H9 (cell line): ENCODE measurements around the gene ARPC4. TPM values are rescaled to one million over a fixed set of nuclear protein-coding genes. Genes with fewer than 3 reads are reported as not detected.

Experiments
- DNase-seq: peaks from one replicate; pipeline ENCODE4 v3.0.0-alpha.2; 2017
- H2AFZ ChIP-seq: one replicate; pipeline ENCODE4 v1.6.1; 2013; ENCODE audit warnings: mild to moderate bottlenecking, low read length, control low read depth, moderate library complexity
- H2AK5ac ChIP-seq: 2 replicates; pipeline ENCODE4 v1.6.1; 2013; ENCODE audit warnings: low read length, control low read depth, mixed read lengths; ENCODE audit not compliant: insufficient read length
- H2BK120ac ChIP-seq: one replicate; pipeline ENCODE4 v1.6.1; 2013; ENCODE audit warnings: low read depth, mild to moderate bottlenecking, low read length, control low read depth, inconsistent platforms; ENCODE audit not compliant: poor library complexity, severe bottlenecking
- H2BK12ac ChIP-seq: 2 replicates; pipeline ENCODE4 v1.6.1; 2013; ENCODE audit warnings: low read length, control low read depth, mixed read lengths, low read depth; ENCODE audit not compliant: insufficient read length
- H2BK15ac ChIP-seq: 2 replicates; pipeline ENCODE4 v1.6.1; 2013; ENCODE audit warnings: low read depth, low read length, control low read depth
- H2BK20ac ChIP-seq: one replicate; pipeline ENCODE4 v1.6.1; 2013; ENCODE audit warnings: low read depth, mild to moderate bottlenecking, low read length, control low read depth, inconsistent platforms; ENCODE audit not compliant: poor library complexity, severe bottlenecking
- H2BK5ac ChIP-seq: 2 replicates; pipeline ENCODE4 v1.6.1; 2013; ENCODE audit warnings: low read length, control low read depth, mixed read lengths; ENCODE audit not compliant: insufficient read length
- H3K14ac ChIP-seq: 2 replicates; pipeline ENCODE4 v1.6.1; 2013; ENCODE audit warnings: low read length, control low read depth; ENCODE audit not compliant: insufficient read depth
- H3K18ac ChIP-seq: 2 replicates; pipeline ENCODE4 v1.6.1; 2013; ENCODE audit warnings: low read depth, mild to moderate bottlenecking, mixed read lengths, low read length, control low read depth; ENCODE audit not compliant: insufficient read length
- H3K23ac ChIP-seq: 2 replicates; pipeline ENCODE4 v1.6.1; 2013; ENCODE audit warnings: low read length, control low read depth, mixed read lengths, low read depth; ENCODE audit not compliant: insufficient read length
- H3K23me2 ChIP-seq: 2 replicates; pipeline ENCODE4 v1.6.1; 2013; ENCODE audit warnings: low read depth, mild to moderate bottlenecking, mixed read lengths, low read length, control low read depth; ENCODE audit not compliant: insufficient read length, poor library complexity, severe bottlenecking
- H3K27ac ChIP-seq: 2 replicates; pipeline ENCODE4 v1.5.1; 2013; ENCODE audit warnings: low read length, control low read depth, mixed read lengths, low read depth; ENCODE audit not compliant: insufficient read length
- H3K27me3 ChIP-seq: 2 replicates; pipeline ENCODE4 v1.6.1; 2013; ENCODE audit warnings: low read length, control low read depth, inconsistent platforms; ENCODE audit not compliant: insufficient read depth
- H3K4ac ChIP-seq: 2 replicates; pipeline ENCODE4 v1.6.1; 2013; ENCODE audit warnings: low read depth, mild to moderate bottlenecking, control low read depth, inconsistent platforms, low read length, moderate library complexity
- H3K4me1 ChIP-seq: 2 replicates; pipeline ENCODE4 v1.6.1; 2013; ENCODE audit warnings: low read length, control low read depth, inconsistent platforms; ENCODE audit not compliant: insufficient read depth
- H3K4me2 ChIP-seq: 2 replicates; pipeline ENCODE4 v1.6.1; 2013; ENCODE audit warnings: low read length, control low read depth, mixed read lengths; ENCODE audit not compliant: insufficient read length, insufficient read depth
- H3K56ac ChIP-seq: 2 replicates; pipeline ENCODE4 v1.6.1; 2013; ENCODE audit warnings: low read depth, mild to moderate bottlenecking, mixed read lengths, low read length, control low read depth; ENCODE audit not compliant: insufficient read length
- H3K79me1 ChIP-seq: 2 replicates; pipeline ENCODE4 v1.6.1; 2013; ENCODE audit warnings: low read depth, mild to moderate bottlenecking, moderate library complexity, low read length, control low read depth, inconsistent platforms; ENCODE audit not compliant: insufficient read depth, poor library complexity, severe bottlenecking
- H3K79me2 ChIP-seq: 2 replicates; pipeline ENCODE4 v1.6.1; 2013; ENCODE audit warnings: low read length, control low read depth, inconsistent platforms; ENCODE audit not compliant: insufficient read depth
- H3K9ac ChIP-seq: 2 replicates; pipeline ENCODE4 v1.6.1; 2013; ENCODE audit warnings: low read length, control low read depth, mixed read lengths; ENCODE audit not compliant: insufficient read length; ENCODE audit errors: extremely low read depth
- H3K9me3 ChIP-seq: one replicate; pipeline ENCODE4 v1.6.1; 2013; ENCODE audit warnings: low read depth, low read length, inconsistent platforms; ENCODE audit not compliant: control insufficient read depth
- H3T11ph ChIP-seq: one replicate; pipeline ENCODE4 v1.6.1; 2013; ENCODE audit warnings: mild to moderate bottlenecking, low read length, control low read depth, inconsistent platforms
- H4K20me1 ChIP-seq: one replicate; pipeline ENCODE4 v1.6.1; 2013; ENCODE audit not compliant: control insufficient read depth, insufficient read length, insufficient read depth
- H4K5ac ChIP-seq: 2 replicates; pipeline ENCODE4 v1.6.1; 2013; ENCODE audit warnings: low read depth, mild to moderate bottlenecking, mixed read lengths, low read length, control low read depth; ENCODE audit not compliant: insufficient read length
- H4K8ac ChIP-seq: replicated peaks from 2 replicates; pipeline ENCODE4 v1.6.1; 2013; ENCODE audit warnings: low read length, control low read depth, mixed read lengths, low read depth; ENCODE audit not compliant: insufficient read length
- H4K91ac ChIP-seq: 2 replicates; pipeline ENCODE4 v1.6.1; 2013; ENCODE audit warnings: low read depth, mild to moderate bottlenecking, moderate library complexity, mixed read lengths, low read length, control low read depth; ENCODE audit not compliant: insufficient read length
- H3K27ac Mint-ChIP-seq, 3 experiments: 2 replicates in 2 of 3; 3 replicates in 1 of 3; pipeline ENCODE4 v1.8.0; 2020 to 2021; ENCODE audit warnings: mixed read lengths in 3 of 3, mild to moderate bottlenecking in 1 of 3, moderate library complexity in 1 of 3
- H3K27me3 Mint-ChIP-seq: 2 replicates; pipeline ENCODE4 v1.8.0; 2021; ENCODE audit warnings: low read depth, mild to moderate bottlenecking, moderate library complexity, mixed read lengths
- H3K36me3 Mint-ChIP-seq, 3 experiments: 2 replicates in 2 of 3; 3 replicates in 1 of 3; pipeline ENCODE4 v1.8.0; 2020 to 2021; ENCODE audit warnings: low read depth in 3 of 3, mixed read lengths in 3 of 3; ENCODE audit not compliant: insufficient read depth in 1 of 3
- H3K4me1 Mint-ChIP-seq, 2 experiments: 2 replicates each; pipeline ENCODE4 v1.8.0; 2020; ENCODE audit warnings: mixed read lengths in 2 of 2
- H3K4me3 Mint-ChIP-seq, 2 experiments: 2 replicates in 1 of 2; 3 replicates in 1 of 2; pipeline ENCODE4 v1.8.0; 2020 to 2021; ENCODE audit warnings: mild to moderate bottlenecking in 2 of 2, mixed read lengths in 2 of 2, moderate library complexity in 1 of 2
- H3K9me3 Mint-ChIP-seq, 2 experiments: 2 replicates in 1 of 2; 3 replicates in 1 of 2; pipeline ENCODE4 v1.8.0; 2020; ENCODE audit warnings: mild to moderate bottlenecking in 2 of 2, mixed read lengths in 2 of 2, moderate library complexity in 1 of 2
- WGBS: extraction: QIAGEN DNeasy Blood & Tissue Kit; methylation state at CpG from one replicate; pipeline ENCODE4 v1.1.7; 2013; ENCODE audit warnings: missing lambda C conversion rate, low lambda C conversion rate, mixed read lengths; ENCODE audit not compliant: insufficient read length; ENCODE audit errors: extremely low coverage; 5-methylcytosine and 5-hydroxymethylcytosine counted together
- total RNA-seq: library from RNA; stranded (reverse); gene quantifications from 2 replicates; pipeline ENCODE4 v1.2.1, GENCODE V29; 2021
- TF ChIP-seq, protein P1 (sequence below): fragments of 200-600 bp; sonication (generic); conservative IDR thresholded peaks from 3 replicates; pipeline ENCODE4 v1.8.0; 2021; ENCODE audit warnings: antibody characterized with exemption, mild to moderate bottlenecking

ARPC4 gene
- total RNA-seq, 1 experiment from 2014 or later: 161 TPM

DNA sequence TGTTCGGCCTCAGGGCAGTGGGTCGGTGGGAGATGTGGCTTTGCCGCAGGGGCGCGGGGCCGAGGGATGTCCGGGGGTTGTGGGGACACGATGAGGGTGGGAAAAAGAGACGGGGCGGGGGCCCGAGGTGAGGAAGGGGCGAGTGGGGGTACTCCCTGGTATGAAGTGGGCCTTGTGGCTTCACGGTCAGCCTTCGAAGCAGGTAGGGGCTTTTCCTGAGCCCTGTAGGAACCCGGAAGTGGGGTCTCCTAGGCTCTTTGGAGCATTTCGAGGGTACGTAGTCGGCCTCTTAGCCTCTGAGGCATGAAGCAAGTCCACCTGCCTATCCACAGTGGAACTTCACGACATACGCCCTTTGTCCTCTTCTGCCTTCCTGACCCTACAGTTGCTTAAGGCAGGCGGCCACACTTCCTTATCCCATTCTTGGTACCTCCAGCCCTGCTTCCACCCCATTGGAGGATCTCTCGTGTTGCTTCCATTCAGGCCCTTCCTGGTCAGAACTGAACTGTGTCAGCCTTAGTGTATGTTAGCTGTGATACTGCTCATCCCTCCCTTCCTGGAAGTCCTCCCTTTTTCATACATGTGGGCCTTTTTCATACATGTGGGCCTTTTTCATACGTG, 389 bp downstream of the ARPC4 start:
- Histone ChIP-seq H3K9me3 (no peaks in the 10 kb centered on the region), H3K4me1 (no peaks in the 10 kb centered on the region), H3K4me2 (peak overlapping the region; percentile 81), H2BK20ac (no peak overlapping the region), H3K23ac (no peak overlapping the region), H3K4ac (no peak overlapping the region; the same call in 1 of the 2 replicates), H4K91ac (no peak overlapping the region), H4K20me1 (no peaks in the 10 kb centered on the region), H3K23me2 (peaks cover 6% of the 10 kb centered on the region), H4K8ac (no peak overlapping the region), H2BK12ac (no peak overlapping the region), H3K18ac (peak overlapping the region; percentile 52), H3K79me1 (no peaks in the 10 kb centered on the region), H3K79me2 (peaks cover 5% of the 10 kb centered on the region; the same call in 1 of the 2 replicates), H4K5ac (no peak overlapping the region), H2BK120ac (peak overlapping the region; percentile 56), H3K14ac (peak overlapping the region; percentile 27; the same call in 1 of the 2 replicates), H3T11ph (no peak overlapping the region), H2BK5ac (no peak overlapping the region), H3K9ac (peak overlapping the region; percentile 84), H3K56ac (peak overlapping the region; percentile 89), H2AFZ (no peak overlapping the region), H3K27me3 (no peaks in the 10 kb centered on the region; the same call in 1 of the 2 replicates), H3K27ac (no peak overlapping the region), H2AK5ac (no peak overlapping the region), H2BK15ac (no peak overlapping the region)
- WGBS: no CpG with 5 or more reads among the region's 23 CpGs
- DNase-seq: no peak
- peaks cover 10 to 19% of the 10 kb centered on the region in 2 experiments for H3K4me1 Mint-ChIP-seq
- H3K27me3 Mint-ChIP-seq: peaks cover 1% of the 10 kb centered on the region; the same call in 1 of the 2 replicates
- peak overlapping the region; percentile 69 to 100 (median 100) for H3K27ac Mint-ChIP-seq
- H3K9me3 Mint-ChIP-seq: no peaks in the 10 kb centered on the region
- H3K4me3 Mint-ChIP-seq: peak overlapping the region; percentile 94 to 95
- TF ChIP-seq, protein P1, sequence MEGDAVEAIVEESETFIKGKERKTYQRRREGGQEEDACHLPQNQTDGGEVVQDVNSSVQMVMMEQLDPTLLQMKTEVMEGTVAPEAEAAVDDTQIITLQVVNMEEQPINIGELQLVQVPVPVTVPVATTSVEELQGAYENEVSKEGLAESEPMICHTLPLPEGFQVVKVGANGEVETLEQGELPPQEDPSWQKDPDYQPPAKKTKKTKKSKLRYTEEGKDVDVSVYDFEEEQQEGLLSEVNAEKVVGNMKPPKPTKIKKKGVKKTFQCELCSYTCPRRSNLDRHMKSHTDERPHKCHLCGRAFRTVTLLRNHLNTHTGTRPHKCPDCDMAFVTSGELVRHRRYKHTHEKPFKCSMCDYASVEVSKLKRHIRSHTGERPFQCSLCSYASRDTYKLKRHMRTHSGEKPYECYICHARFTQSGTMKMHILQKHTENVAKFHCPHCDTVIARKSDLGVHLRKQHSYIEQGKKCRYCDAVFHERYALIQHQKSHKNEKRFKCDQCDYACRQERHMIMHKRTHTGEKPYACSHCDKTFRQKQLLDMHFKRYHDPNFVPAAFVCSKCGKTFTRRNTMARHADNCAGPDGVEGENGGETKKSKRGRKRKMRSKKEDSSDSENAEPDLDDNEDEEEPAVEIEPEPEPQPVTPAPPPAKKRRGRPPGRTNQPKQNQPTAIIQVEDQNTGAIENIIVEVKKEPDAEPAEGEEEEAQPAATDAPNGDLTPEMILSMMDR: no peak
- H3K36me3 Mint-ChIP-seq: peaks cover 32 to 55% (median 45%) of the 10 kb centered on the region in 3 experiments; a peak in 6 of 7 replicates
